ENCODE results near the gene SLC30A5.

Gene SLC30A5

GRCh38 chr5:69167929-69168328 lies 74.1 kb downstream of the SLC30A5 start:
- DNase-seq (ENCODE audit: low spot score): no peak

GRCh38 chr5:69170495-69170894 lies 76.7 kb downstream of the SLC30A5 start:
- DNase-seq (ENCODE audit: low spot score): no peak

GRCh38 chr5:69170969-69171368 lies 77.2 kb downstream of the SLC30A5 start:
- no peak for DNase-seq (ENCODE audit: low spot score)
